Caco-2 (cell line): ENCODE measurements around the gene GPRIN1. TPM values are rescaled to one million over a fixed set of nuclear protein-coding genes. Genes with fewer than 3 reads are reported as not detected.

Source experiments
- BruUV-seq: library from RNA; stranded (reverse); fragments of 400-500 nt; replicated peaks from 2 replicates; lab custom pipeline; 2021; lab: Mats Ljungman, UMichigan
- CTCF ChIA-PET: fragments of 300-600 bp; sonication (Branson Sonifier 250); formaldehyde crosslinking; loops from one replicate; lab custom pipeline; 2022; ENCODE audit warnings: antibody characterized with exemption; lab: Charles Lee
- POLR2A ChIA-PET: fragments of 300-600 bp; sonication (Branson Sonifier 250); formaldehyde crosslinking; loops from one replicate; lab custom pipeline; 2022; ENCODE audit warnings: antibody characterized with exemption; lab: Charles Lee
- DNase-seq, 2 experiments: peaks; one replicate each; pipeline versions ENCODE4 v3.0.0 to v3.0.0-alpha.2; 2020 to 2022
- H3K27me3 ChIP-seq: replicated peaks from 2 replicates; pipeline ENCODE4 v1.6.0; 2011; ENCODE audit warnings: low read length; ENCODE audit not compliant: control insufficient read depth, insufficient read depth
- H3K36me3 ChIP-seq: 2 replicates; pipeline ENCODE4 v1.5.1; 2011; ENCODE audit warnings: low read length; ENCODE audit not compliant: control insufficient read depth, insufficient read depth
- H3K4me1 ChIP-seq: fragments of 250-450 bp; sonication (Bioruptor Pico); 2 replicates; pipeline ENCODE4 v1.5.1; 2020; ENCODE audit warnings: mild to moderate bottlenecking
- H3K4me3 ChIP-seq: 2 replicates; pipeline ENCODE4 v1.5.1; 2011; ENCODE audit warnings: low read depth, mild to moderate bottlenecking, control low read depth, low read length
- H3K9me3 ChIP-seq: fragments of 250-450 bp; sonication (Bioruptor Pico); 2 replicates; pipeline ENCODE4 v1.5.1; 2020; ENCODE audit warnings: mild to moderate bottlenecking, moderate library complexity
- H3K27ac Mint-ChIP-seq: one replicate; pipeline ENCODE4 v1.8.0; 2022; ENCODE audit warnings: mixed read lengths; ENCODE audit not compliant: unreplicated experiment
- H3K27me3 Mint-ChIP-seq: one replicate; pipeline ENCODE4 v1.8.0; 2022; ENCODE audit warnings: mixed read lengths; ENCODE audit not compliant: insufficient read depth, unreplicated experiment
- H3K36me3 Mint-ChIP-seq: one replicate; pipeline ENCODE4 v1.8.0; 2022; ENCODE audit warnings: mild to moderate bottlenecking, mixed read lengths; ENCODE audit not compliant: insufficient read depth, unreplicated experiment
- H3K4me1 Mint-ChIP-seq: one replicate; pipeline ENCODE4 v1.8.0; 2022; ENCODE audit warnings: low read depth, mixed read lengths; ENCODE audit not compliant: unreplicated experiment
- H3K4me3 Mint-ChIP-seq: one replicate; pipeline ENCODE4 v1.8.0; 2022; ENCODE audit warnings: mild to moderate bottlenecking, moderate library complexity, mixed read lengths; ENCODE audit not compliant: unreplicated experiment
- H3K9me3 Mint-ChIP-seq: one replicate; pipeline ENCODE4 v1.8.0; 2022; ENCODE audit warnings: mixed read lengths; ENCODE audit not compliant: unreplicated experiment
- intact Hi-C: fragments of 100-400 bp; cut with micrococcal nuclease; formaldehyde crosslinking; loops from one replicate; pipeline ENCODE4 v1.10.0; 2022; ENCODE audit not compliant: unreplicated experiment
- total RNA-seq: library from RNA; stranded (reverse); gene quantifications from 2 replicates; pipeline ENCODE4 v1.2.3, GENCODE V29; 2022
- TF ChIP-seq, protein P1 (sequence below), 2 experiments: fragments of 200-600 bp in 1 of 2; IDR thresholded peaks; 1 replicate in 1 of 2; 2 replicates in 1 of 2; pipeline versions ENCODE4 v1.5.1 to v1.8.0; 2011 to 2022; ENCODE audit warnings: antibody characterized with exemption in 1 of 2, control low read depth in 1 of 2, inconsistent platforms in 1 of 2, low read depth in 1 of 2, low read length in 1 of 2, mild to moderate bottlenecking in 1 of 2, moderate library complexity in 1 of 2; ENCODE audit not compliant: insufficient read depth in 1 of 2, severe bottlenecking in 1 of 2, unreplicated experiment in 1 of 2

The GPRIN1 gene
- total RNA-seq, 1 experiment from 2014 or later: 3.9 TPM

DNA sequence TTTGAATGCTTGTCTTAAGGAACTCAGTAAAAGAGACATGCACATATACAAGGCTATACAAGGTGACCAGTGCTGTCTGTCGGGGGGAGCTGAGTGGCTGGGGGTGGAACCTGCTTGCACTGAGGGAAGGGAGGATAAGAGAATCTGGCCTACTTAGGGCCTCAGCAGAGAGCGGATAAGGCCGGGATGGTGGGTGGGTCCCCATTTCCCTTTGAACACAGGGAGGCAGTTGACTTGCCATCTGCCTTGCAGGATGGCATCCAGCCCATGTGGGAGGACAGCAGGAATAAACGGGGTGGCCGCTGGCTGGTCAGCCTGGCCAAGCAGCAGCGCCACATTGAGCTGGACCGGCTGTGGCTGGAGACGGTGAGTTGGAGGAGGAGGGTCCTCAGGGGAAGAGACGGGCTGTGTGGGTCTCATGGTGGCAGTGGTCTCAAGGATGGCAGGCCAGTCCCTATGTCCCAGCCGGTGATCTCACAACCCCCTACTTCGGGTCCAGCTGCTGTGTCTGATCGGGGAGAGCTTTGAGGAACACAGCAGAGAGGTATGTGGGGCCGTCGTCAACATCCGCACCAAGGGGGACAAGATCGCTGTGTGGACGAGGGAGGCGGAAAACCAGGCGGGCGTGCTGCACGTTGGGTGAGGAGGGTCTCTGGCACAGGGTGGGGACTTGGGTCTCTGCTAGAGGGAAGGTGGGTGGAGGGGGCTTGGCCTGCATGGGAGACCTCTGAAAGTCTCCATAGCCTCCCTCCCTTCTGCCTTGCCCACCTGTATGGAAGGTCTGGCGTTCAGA is 35.1 kb upstream of the GPRIN1 start:
- H3K4me1 ChIP-seq: peaks cover 10% of the 10 kb centered on the region
- CTCF ChIA-PET: interaction anchor here (3.4 kb wide), 1 partner anchor 16 kb away, joined by 34 read pairs; no protein-coding TSS in a partner anchor
- H3K4me3 Mint-ChIP-seq: no peak overlapping the region
- no peaks in the 10 kb centered on the region for H3K36me3 ChIP-seq
- TF ChIP-seq, protein P1, sequence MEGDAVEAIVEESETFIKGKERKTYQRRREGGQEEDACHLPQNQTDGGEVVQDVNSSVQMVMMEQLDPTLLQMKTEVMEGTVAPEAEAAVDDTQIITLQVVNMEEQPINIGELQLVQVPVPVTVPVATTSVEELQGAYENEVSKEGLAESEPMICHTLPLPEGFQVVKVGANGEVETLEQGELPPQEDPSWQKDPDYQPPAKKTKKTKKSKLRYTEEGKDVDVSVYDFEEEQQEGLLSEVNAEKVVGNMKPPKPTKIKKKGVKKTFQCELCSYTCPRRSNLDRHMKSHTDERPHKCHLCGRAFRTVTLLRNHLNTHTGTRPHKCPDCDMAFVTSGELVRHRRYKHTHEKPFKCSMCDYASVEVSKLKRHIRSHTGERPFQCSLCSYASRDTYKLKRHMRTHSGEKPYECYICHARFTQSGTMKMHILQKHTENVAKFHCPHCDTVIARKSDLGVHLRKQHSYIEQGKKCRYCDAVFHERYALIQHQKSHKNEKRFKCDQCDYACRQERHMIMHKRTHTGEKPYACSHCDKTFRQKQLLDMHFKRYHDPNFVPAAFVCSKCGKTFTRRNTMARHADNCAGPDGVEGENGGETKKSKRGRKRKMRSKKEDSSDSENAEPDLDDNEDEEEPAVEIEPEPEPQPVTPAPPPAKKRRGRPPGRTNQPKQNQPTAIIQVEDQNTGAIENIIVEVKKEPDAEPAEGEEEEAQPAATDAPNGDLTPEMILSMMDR (IDR thresholded peaks at IDR 0.05; ENCODE audit: insufficient read depth in 1 of 2, low read depth in 1 of 2, low read length in 1 of 2, severe bottlenecking in 1 of 2, unreplicated experiment in 1 of 2): no peak
- H3K36me3 Mint-ChIP-seq: peaks cover 4% of the 10 kb centered on the region
- no peak for DNase-seq
- no peak overlapping the region for H3K27ac Mint-ChIP-seq
- no TSS peak for BruUV-seq
- no peaks in the 10 kb centered on the region for H3K9me3 ChIP-seq
- H3K9me3 Mint-ChIP-seq: no peaks in the 10 kb centered on the region
- no peak overlapping the region for H3K4me3 ChIP-seq
- peaks cover 4% of the 10 kb centered on the region for H3K27me3 Mint-ChIP-seq
- intact Hi-C loops: no loop called here
- no peaks in the 10 kb centered on the region for H3K27me3 ChIP-seq
- POLR2A ChIA-PET: interaction anchor here (0.6 kb wide), 1 partner anchor 658 kb away, joined by 3 read pairs; the partner anchor contains the start of gene RAB24
- H3K4me1 Mint-ChIP-seq: no peaks in the 10 kb centered on the region

DNA sequence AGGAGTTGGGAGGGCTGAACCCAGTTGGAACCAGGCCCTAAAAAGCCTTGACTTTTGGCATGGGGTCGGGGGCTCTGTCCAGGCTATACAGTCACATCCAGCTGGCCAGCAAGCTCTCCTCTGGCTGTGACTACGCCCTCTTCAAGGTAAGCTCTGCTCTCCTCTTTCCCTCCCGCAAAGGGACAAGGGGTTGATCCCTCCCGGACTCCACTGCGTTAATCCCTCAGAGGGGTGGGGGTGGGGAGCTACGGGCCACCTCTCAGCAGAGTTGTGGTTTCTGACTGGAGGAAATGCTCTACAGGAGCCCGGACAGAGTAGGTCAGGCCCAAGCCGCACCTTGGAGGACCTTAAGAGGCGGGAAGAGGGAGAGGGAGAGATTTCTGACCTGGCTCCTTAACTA is 34.3 kb upstream of the GPRIN1 start:
- CTCF ChIA-PET: interaction anchor here (3.4 kb wide), 1 partner anchor 16 kb away, joined by 34 read pairs; no protein-coding TSS in a partner anchor
- no peak for DNase-seq
- intact Hi-C loops: no loop called here
- no peaks in the 10 kb centered on the region for H3K9me3 Mint-ChIP-seq
- peaks cover 10% of the 10 kb centered on the region for H3K4me1 ChIP-seq
- BruUV-seq: no TSS peak
- no peak overlapping the region for H3K4me3 ChIP-seq
- H3K36me3 ChIP-seq: no peaks in the 10 kb centered on the region
- H3K27me3 ChIP-seq: no peaks in the 10 kb centered on the region
- POLR2A ChIA-PET: no interaction called here
- H3K36me3 Mint-ChIP-seq: peaks cover 4% of the 10 kb centered on the region
- no peak overlapping the region for H3K27ac Mint-ChIP-seq
- H3K4me3 Mint-ChIP-seq: no peak overlapping the region
- TF ChIP-seq, protein P1 (IDR thresholded peaks at IDR 0.05; ENCODE audit: insufficient read depth in 1 of 2, low read depth in 1 of 2, low read length in 1 of 2, severe bottlenecking in 1 of 2, unreplicated experiment in 1 of 2): no peak
- H3K4me1 Mint-ChIP-seq: no peaks in the 10 kb centered on the region
- no peaks in the 10 kb centered on the region for H3K9me3 ChIP-seq
- peaks cover 4% of the 10 kb centered on the region for H3K27me3 Mint-ChIP-seq

DNA sequence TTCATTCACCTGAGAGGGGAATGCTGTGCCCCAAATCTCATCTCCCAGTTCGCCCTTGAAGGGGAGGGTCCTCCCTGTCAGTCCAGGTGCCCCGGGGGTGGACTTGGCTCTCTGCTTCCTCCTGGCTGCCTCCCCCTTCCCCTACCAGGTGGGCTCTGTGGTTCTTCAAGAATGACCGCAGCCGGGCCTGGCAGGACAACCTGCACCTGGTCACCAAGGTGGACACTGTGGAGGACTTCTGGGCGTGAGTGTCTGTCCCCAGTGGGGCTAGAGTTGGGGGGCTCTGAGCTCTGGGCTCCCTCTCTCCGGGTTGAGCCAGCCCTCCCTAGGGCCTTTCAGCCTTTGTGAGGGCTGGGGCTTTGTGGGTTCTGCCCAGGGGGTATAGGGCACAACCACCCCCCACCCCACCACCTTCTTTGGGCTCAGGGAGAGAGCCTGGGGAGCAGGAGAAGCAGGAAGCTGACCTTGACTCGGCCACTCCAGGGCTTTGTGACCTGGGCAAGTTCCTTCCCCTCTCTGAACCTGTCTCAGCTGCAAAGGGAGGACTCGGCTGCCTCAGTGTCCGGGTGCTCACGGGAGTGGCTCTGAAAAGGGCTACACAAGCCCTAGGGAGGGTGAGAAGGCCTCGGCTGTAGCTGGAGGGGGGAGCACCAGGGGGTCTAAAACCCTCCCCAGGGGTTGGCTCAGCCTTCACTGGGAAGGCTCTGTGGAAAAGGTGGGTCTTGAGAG is 33.7 kb upstream of the GPRIN1 start:
- peaks cover 4% of the 10 kb centered on the region for H3K27me3 Mint-ChIP-seq

More for the DNA sequence above, 33.7 kb upstream of the GPRIN1 start:
- TF ChIP-seq, protein P1 (IDR thresholded peaks at IDR 0.05; ENCODE audit: insufficient read depth in 1 of 2, low read depth in 1 of 2, low read length in 1 of 2, severe bottlenecking in 1 of 2, unreplicated experiment in 1 of 2): no peak
- Histone ChIP-seq H3K4me1 (peaks cover 10% of the 10 kb centered on the region), H3K36me3 (no peaks in the 10 kb centered on the region), H3K27me3 (no peaks in the 10 kb centered on the region; the same call in 1 of the 2 replicates), H3K9me3 (no peaks in the 10 kb centered on the region), H3K4me3 (no peak overlapping the region)
- H3K36me3 Mint-ChIP-seq: peaks cover 4% of the 10 kb centered on the region
- CTCF ChIA-PET: no interaction called here
- no peak overlapping the region for H3K4me3 Mint-ChIP-seq
- BruUV-seq: no TSS peak
- H3K9me3 Mint-ChIP-seq: no peaks in the 10 kb centered on the region
- no peaks in the 10 kb centered on the region for H3K4me1 Mint-ChIP-seq
- no peak overlapping the region for H3K27ac Mint-ChIP-seq
- POLR2A ChIA-PET: no interaction called here
- intact Hi-C loops: no loop called here
- no peak for DNase-seq
